GM18526 (cell line): ENCODE results near the gene EFHD2.

Source experiments
- POLR2A ChIP-seq: IDR thresholded peaks from 3 replicates; pipeline ENCODE4 v1.6.1; 2011; ENCODE audit not compliant: insufficient read length; ENCODE audit errors: extremely low read depth

The EFHD2 gene

GRCh38 chr1:15382601-15383518 is 26.8 kb upstream of the EFHD2 start:
- TF ChIP-seq POLR2A = no peak

- no peak for TF ChIP-seq POLR2A
These were observed 25.9 kb upstream of the EFHD2 start for GRCh38 chr1:15383810-15384209.

- TF ChIP-seq POLR2A = no peak
These were observed 25.3 kb upstream of the EFHD2 start for GRCh38 chr1:15384301-15384901.

GRCh38 chr1:15385420-15385819 is 24.3 kb upstream of the EFHD2 start:
- TF ChIP-seq POLR2A = no peak

- no peak for TF ChIP-seq POLR2A
These were observed 23.4 kb upstream of the EFHD2 start for GRCh38 chr1:15386164-15386749.

- TF ChIP-seq POLR2A = no peak
These were observed 21.3 kb upstream of the EFHD2 start for GRCh38 chr1:15388201-15388880.

- no peak for TF ChIP-seq POLR2A
These were observed 19.0 kb upstream of the EFHD2 start for GRCh38 chr1:15390667-15391066.

GRCh38 chr1:15391366-15391765 is 18.3 kb upstream of the EFHD2 start:
- no peak for TF ChIP-seq POLR2A

GRCh38 chr1:15393475-15394257 is 16.0 kb upstream of the EFHD2 start:
- TF ChIP-seq POLR2A = no peak

- TF ChIP-seq POLR2A = no peak
These were observed 15.4 kb upstream of the EFHD2 start for GRCh38 chr1:15394258-15394690.

GRCh38 chr1:15397236-15397635 is 12.5 kb upstream of the EFHD2 start:
- no peak for TF ChIP-seq POLR2A

- TF ChIP-seq POLR2A = no peak
These were observed 10.0 kb upstream of the EFHD2 start for GRCh38 chr1:15399710-15400109.

- TF ChIP-seq POLR2A = no peak
These were observed 9.1 kb upstream of the EFHD2 start for GRCh38 chr1:15400627-15401026.

GRCh38 chr1:15401391-15402055 is 8.2 kb upstream of the EFHD2 start:
- TF ChIP-seq POLR2A = no peak
